Raji (cell line): Measurements from ENCODE around the gene KIAA1755.

Experiments used
- POLR2A ChIP-seq: IDR thresholded peaks from 2 replicates; pipeline ENCODE4 v1.6.1; 2011; ENCODE audit warnings: low read depth, low read length, control low read depth; ENCODE audit not compliant: insufficient read depth

KIAA1755 gene

GRCh38 chr20:38297916-38298674, 37.6 kb upstream of the KIAA1755 start:
- no peak for TF ChIP-seq POLR2A

GRCh38 chr20:38296433-38296832, 35.9 kb upstream of the KIAA1755 start:
- TF ChIP-seq POLR2A = no peak

- no peak for TF ChIP-seq POLR2A
These were observed 35.3 kb upstream of the KIAA1755 start for GRCh38 chr20:38295811-38296210.

GRCh38 chr20:38294076-38294591, 33.6 kb upstream of the KIAA1755 start:
- no peak for TF ChIP-seq POLR2A

GRCh38 chr20:38293491-38294065, 33.0 kb upstream of the KIAA1755 start:
- no peak for TF ChIP-seq POLR2A

GRCh38 chr20:38291966-38292365, 31.4 kb upstream of the KIAA1755 start:
- no peak for TF ChIP-seq POLR2A

- no peak for TF ChIP-seq POLR2A
These were observed 30.6 kb upstream of the KIAA1755 start for GRCh38 chr20:38290829-38291814.

GRCh38 chr20:38286586-38287531, 26.3 kb upstream of the KIAA1755 start:
- no peak for TF ChIP-seq POLR2A

GRCh38 chr20:38284893-38285444, 24.4 kb upstream of the KIAA1755 start:
- no peak for TF ChIP-seq POLR2A

- no peak for TF ChIP-seq POLR2A
These were observed 22.7 kb upstream of the KIAA1755 start for GRCh38 chr20:38283236-38283635.

- no peak for TF ChIP-seq POLR2A
These were observed 18.2 kb upstream of the KIAA1755 start for GRCh38 chr20:38278763-38279162.

GRCh38 chr20:38278131-38278530, 17.6 kb upstream of the KIAA1755 start:
- no peak for TF ChIP-seq POLR2A

- TF ChIP-seq POLR2A = no peak
These were observed 17.2 kb upstream of the KIAA1755 start for GRCh38 chr20:38277691-38278090.

GRCh38 chr20:38277285-38277684, 16.8 kb upstream of the KIAA1755 start:
- TF ChIP-seq POLR2A = no peak
